ENCODE measurements around the gene MC1R.
"Not testable (repeated sequence)": the region's sequence is repeated elsewhere in the genome, so short reads cannot be mapped to it uniquely, and the experiment has no call there.

Gene MC1R

GRCh38 chr16:89965447-89966225, 47.0 kb downstream of the MC1R start:
- no peak for DNase-seq

GRCh38 chr16:89966756-89967155, 48.1 kb downstream of the MC1R start:
- no peak for DNase-seq

- not testable (repeated sequence) for DNase-seq
Observed at GRCh38 chr16:89967436-89967835, 48.8 kb downstream of the MC1R start.

GRCh38 chr16:89968074-89968473, 49.4 kb downstream of the MC1R start:
- not testable (repeated sequence) for DNase-seq

GRCh38 chr16:89969741-89970410, 51.2 kb downstream of the MC1R start:
- no peak for DNase-seq

Data from NCI-H1930 (cell line).